Neutrophil (primary cell): Measurements from ENCODE around the gene C19orf25.

Experiments
- H3K27ac ChIP-seq: fragments of 200-600 bp; sonication (generic); 2 replicates; pipeline ENCODE4 v1.5.1; 2016; ENCODE audit warnings: mild to moderate bottlenecking, moderate library complexity
- H3K27me3 ChIP-seq: fragments of 200-600 bp; sonication (generic); 2 replicates; pipeline ENCODE4 v1.6.0; 2016; ENCODE audit warnings: mild to moderate bottlenecking
- H3K36me3 ChIP-seq: fragments of 200-600 bp; sonication (generic); 2 replicates; pipeline ENCODE4 v1.5.1; 2017
- H3K4me1 ChIP-seq, 2 experiments: fragments of 200-600 bp in 1 of 2; sonication (generic) in 1 of 2; 1 replicate in 1 of 2; 2 replicates in 1 of 2; pipeline versions ENCODE4 v1.5.1 to v1.6.1; 2013 to 2016; ENCODE audit warnings: low read depth in 1 of 2, low read length in 1 of 2, mild to moderate bottlenecking in 1 of 2, moderate library complexity in 1 of 2; ENCODE audit not compliant: control insufficient read depth in 1 of 2, insufficient read depth in 1 of 2
- H3K4me3 ChIP-seq, 2 experiments: fragments of 200-600 bp in 1 of 2; sonication (generic) in 1 of 2; 1 replicate in 1 of 2; 2 replicates in 1 of 2; pipeline ENCODE4 v1.5.1; 2013 to 2016; ENCODE audit warnings: low read depth in 1 of 2, low read length in 1 of 2, mild to moderate bottlenecking in 1 of 2, moderate library complexity in 1 of 2
- H3K9me3 ChIP-seq: fragments of 200-600 bp; sonication (generic); 2 replicates; pipeline ENCODE4 v1.5.1; 2016
- TF ChIP-seq, protein P1 (sequence below): fragments of 200-600 bp; sonication (generic); IDR thresholded peaks from 2 replicates; pipeline ENCODE4 v1.5.1; 2016; ENCODE audit warnings: antibody characterized with exemption

The C19orf25 gene

GRCh38 chr19:1486720-1487575 is 7.9 kb upstream of the C19orf25 start:
- Histone ChIP-seq H3K4me3 (no peak overlapping the region), H3K27ac (no peak overlapping the region), H3K27me3 (peaks cover 40% of the 10 kb centered on the region), H3K36me3 (no peaks in the 10 kb centered on the region), H3K4me1 (peaks cover 13 to 21% of the 10 kb centered on the region in 2 experiments), H3K9me3 (peaks cover 8% of the 10 kb centered on the region)
- TF ChIP-seq, protein P1, sequence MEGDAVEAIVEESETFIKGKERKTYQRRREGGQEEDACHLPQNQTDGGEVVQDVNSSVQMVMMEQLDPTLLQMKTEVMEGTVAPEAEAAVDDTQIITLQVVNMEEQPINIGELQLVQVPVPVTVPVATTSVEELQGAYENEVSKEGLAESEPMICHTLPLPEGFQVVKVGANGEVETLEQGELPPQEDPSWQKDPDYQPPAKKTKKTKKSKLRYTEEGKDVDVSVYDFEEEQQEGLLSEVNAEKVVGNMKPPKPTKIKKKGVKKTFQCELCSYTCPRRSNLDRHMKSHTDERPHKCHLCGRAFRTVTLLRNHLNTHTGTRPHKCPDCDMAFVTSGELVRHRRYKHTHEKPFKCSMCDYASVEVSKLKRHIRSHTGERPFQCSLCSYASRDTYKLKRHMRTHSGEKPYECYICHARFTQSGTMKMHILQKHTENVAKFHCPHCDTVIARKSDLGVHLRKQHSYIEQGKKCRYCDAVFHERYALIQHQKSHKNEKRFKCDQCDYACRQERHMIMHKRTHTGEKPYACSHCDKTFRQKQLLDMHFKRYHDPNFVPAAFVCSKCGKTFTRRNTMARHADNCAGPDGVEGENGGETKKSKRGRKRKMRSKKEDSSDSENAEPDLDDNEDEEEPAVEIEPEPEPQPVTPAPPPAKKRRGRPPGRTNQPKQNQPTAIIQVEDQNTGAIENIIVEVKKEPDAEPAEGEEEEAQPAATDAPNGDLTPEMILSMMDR: no peak

- Histone ChIP-seq H3K27ac (no peak overlapping the region), H3K4me1 (peaks cover 8 to 12% of the 10 kb centered on the region in 2 experiments), H3K36me3 (no peaks in the 10 kb centered on the region), H3K4me3 (no peak overlapping the region), H3K9me3 (no peaks in the 10 kb centered on the region), H3K27me3 (peaks cover 11% of the 10 kb centered on the region)
- TF ChIP-seq, protein P1: no peak
Measured at GRCh38 chr19:1483979-1484428, 5.0 kb upstream of the C19orf25 start.

- Histone ChIP-seq H3K4me1 (peaks cover 12 to 16% of the 10 kb centered on the region in 2 experiments), H3K9me3 (no peaks in the 10 kb centered on the region), H3K4me3 (no peak overlapping the region), H3K27ac (no peak overlapping the region), H3K27me3 (peaks cover 5% of the 10 kb centered on the region), H3K36me3 (no peaks in the 10 kb centered on the region)
- TF ChIP-seq, protein P1: no peak
Measured at GRCh38 chr19:1483131-1483978, 4.3 kb upstream of the C19orf25 start.

DNA sequence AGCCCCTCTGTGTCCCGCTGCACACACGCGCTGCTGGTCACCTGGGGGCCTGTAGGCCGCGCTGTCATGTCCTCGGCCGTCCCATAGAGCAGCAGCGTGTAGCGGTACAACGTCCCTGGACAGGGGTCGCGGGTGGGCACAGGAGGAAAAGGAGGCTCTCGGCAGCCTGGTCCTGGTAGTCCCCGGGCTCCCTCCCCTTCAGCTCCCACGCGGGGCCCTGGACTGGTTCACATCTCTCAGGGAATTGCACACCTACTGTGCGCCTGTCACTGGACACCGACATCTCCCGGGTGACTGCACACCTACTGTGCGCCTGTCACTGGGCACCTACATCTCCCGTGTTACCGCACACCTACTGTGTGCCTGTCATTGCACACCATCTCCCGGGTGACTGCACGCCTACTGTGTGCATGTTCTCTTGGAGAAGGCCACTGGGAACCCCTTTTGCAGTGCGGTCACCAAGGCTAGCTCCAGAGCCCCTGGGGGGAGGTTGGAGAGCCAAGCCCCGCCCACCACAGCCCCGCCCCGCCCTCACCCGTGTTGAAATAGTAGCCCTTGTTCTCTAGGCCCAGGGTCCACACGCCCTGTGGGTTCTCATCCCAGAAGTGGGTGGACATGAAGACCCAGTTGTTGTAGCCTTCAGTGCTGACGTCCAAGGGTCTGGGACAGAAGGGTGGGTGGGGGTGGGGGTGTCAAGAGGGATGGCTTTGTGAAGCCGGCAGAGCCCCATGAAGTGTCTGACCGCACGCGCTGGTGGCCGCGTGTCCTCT is 3.5 kb upstream of the C19orf25 start:
- H3K4me3 ChIP-seq: no peak overlapping the region
- no peaks in the 10 kb centered on the region for H3K9me3 ChIP-seq
- H3K27me3 ChIP-seq: no peaks in the 10 kb centered on the region
- H3K27ac ChIP-seq: no peak overlapping the region
- no peaks in the 10 kb centered on the region for H3K36me3 ChIP-seq
- H3K4me1 ChIP-seq: peaks cover 18 to 22% of the 10 kb centered on the region in 2 experiments
- TF ChIP-seq, protein P1: no peak

GRCh38 chr19:1481893-1482360 is 2.9 kb upstream of the C19orf25 start:
- Histone ChIP-seq H3K27ac (no peak overlapping the region), H3K9me3 (no peaks in the 10 kb centered on the region), H3K4me3 (no peak overlapping the region), H3K36me3 (peaks cover 6% of the 10 kb centered on the region), H3K27me3 (no peaks in the 10 kb centered on the region), H3K4me1 (peaks cover 18 to 22% of the 10 kb centered on the region in 2 experiments)
- TF ChIP-seq, protein P1: no peak
